GM23338 (cell line): Measurements from ENCODE around the gene TNS3. TPM values are rescaled to one million over a fixed set of nuclear protein-coding genes. Genes with fewer than 3 reads are reported as not detected.

Experiments
- ATAC-seq: fragments of 200-7000 bp; cut with Tn5 transposase; 3 replicates; pipeline ENCODE4 v1.9.1; 2020
- DNase-seq: peaks from one replicate; pipeline ENCODE4 v3.0.0-alpha.2; 2015; ENCODE audit warnings: low spot score
- H2AFZ ChIP-seq: fragments of 200-600 bp; sonication (generic); 2 replicates; pipeline ENCODE4 v1.8.0; 2016; ENCODE audit warnings: antibody characterized with exemption, mild to moderate bottlenecking, moderate library complexity
- H3F3A ChIP-seq: fragments of 200-600 bp; sonication (generic); replicated peaks from 2 replicates; pipeline ENCODE4 v1.8.0; 2017; ENCODE audit warnings: antibody characterized with exemption, mixed run types, low read depth
- H3K27ac ChIP-seq: fragments of 200-600 bp; sonication (generic); 2 replicates; pipeline ENCODE4 v1.6.1; 2016; ENCODE audit warnings: low read depth
- H3K27me3 ChIP-seq: fragments of 200-600 bp; sonication (generic); 2 replicates; pipeline ENCODE4 v1.8.0; 2016; ENCODE audit warnings: mild to moderate bottlenecking, mixed run types, moderate library complexity; ENCODE audit not compliant: insufficient read depth
- H3K36me3 ChIP-seq: fragments of 200-600 bp; sonication (generic); 2 replicates; pipeline ENCODE4 v1.8.0; 2016; ENCODE audit warnings: mild to moderate bottlenecking; ENCODE audit not compliant: insufficient read depth
- H3K4me1 ChIP-seq: fragments of 200-600 bp; sonication (generic); 2 replicates; pipeline ENCODE4 v1.8.0; 2016; ENCODE audit warnings: mild to moderate bottlenecking, moderate library complexity; ENCODE audit not compliant: insufficient read depth
- H3K4me2 ChIP-seq: fragments of 200-600 bp; sonication (generic); 2 replicates; pipeline ENCODE4 v1.7.1; 2017; ENCODE audit warnings: mixed run types
- H3K4me3 ChIP-seq: fragments of 200-600 bp; sonication (generic); 2 replicates; pipeline ENCODE4 v1.6.1; 2016; ENCODE audit warnings: mixed run types
- H3K79me2 ChIP-seq: fragments of 200-600 bp; sonication (generic); replicated peaks from 2 replicates; pipeline ENCODE4 v1.8.0; 2017; ENCODE audit warnings: mild to moderate bottlenecking; ENCODE audit not compliant: insufficient read depth
- H3K9me2 ChIP-seq: fragments of 200-600 bp; sonication (generic); 2 replicates; pipeline ENCODE4 v1.8.0; 2017; ENCODE audit not compliant: insufficient read depth
- H4K20me1 ChIP-seq: fragments of 200-600 bp; sonication (generic); replicated peaks from 2 replicates; pipeline ENCODE4 v1.8.0; 2017; ENCODE audit warnings: mild to moderate bottlenecking; ENCODE audit not compliant: insufficient read depth
- H3K27ac Mint-ChIP-seq: 2 replicates; pipeline ENCODE4 v1.8.0; 2020; ENCODE audit warnings: inconsistent platforms, mild to moderate bottlenecking, moderate library complexity, mixed read lengths
- H3K27me3 Mint-ChIP-seq: 3 replicates; pipeline ENCODE4 v1.8.0; 2022; ENCODE audit warnings: low read depth, mild to moderate bottlenecking, moderate library complexity, mixed read lengths, inconsistent platforms; ENCODE audit not compliant: insufficient read depth, poor library complexity
- H3K36me3 Mint-ChIP-seq: 3 replicates; pipeline ENCODE4 v1.8.0; 2021; ENCODE audit warnings: low read depth, mild to moderate bottlenecking, inconsistent platforms, moderate library complexity, mixed read lengths
- H3K4me1 Mint-ChIP-seq: 3 replicates; pipeline ENCODE4 v1.8.0; 2020; ENCODE audit warnings: mild to moderate bottlenecking, inconsistent platforms, mixed read lengths
- H3K4me3 Mint-ChIP-seq: 3 replicates; pipeline ENCODE4 v1.8.0; 2021; ENCODE audit warnings: moderate library complexity, mild to moderate bottlenecking, inconsistent platforms, mixed read lengths
- H3K9me3 Mint-ChIP-seq: 3 replicates; pipeline ENCODE4 v1.8.0; 2020; ENCODE audit warnings: moderate library complexity, mild to moderate bottlenecking, inconsistent platforms, mixed read lengths
- CTCF ChIP-seq, 2 experiments: fragments of 200-600 bp in 1 of 2; sonication (generic) in 1 of 2; conservative IDR thresholded peaks; 2 replicates each; pipeline versions ENCODE4 v1.5.1 to v1.6.1; 2016 to 2017; ENCODE audit warnings: antibody characterized with exemption in 2 of 2, low read depth in 2 of 2, mild to moderate bottlenecking in 2 of 2, moderate library complexity in 1 of 2
- ETS1 ChIP-seq: IDR thresholded peaks from 2 replicates; pipeline ENCODE4 v1.6.1; 2016; ENCODE audit warnings: antibody characterized with exemption
- EZH2 ChIP-seq: fragments of 200-600 bp; sonication (generic); IDR thresholded peaks from one replicate; pipeline ENCODE4 v1.8.0; 2017; ENCODE audit warnings: antibody characterized with exemption, mild to moderate bottlenecking, low read depth; ENCODE audit not compliant: unreplicated experiment
- EZH2phosphoT487 ChIP-seq: fragments of 200-600 bp; sonication (generic); IDR thresholded peaks from one replicate; pipeline ENCODE4 v1.8.1; 2018; ENCODE audit warnings: antibody characterized with exemption; ENCODE audit not compliant: unreplicated experiment
- NANOG ChIP-seq: IDR thresholded peaks from 2 replicates; pipeline ENCODE4 v1.6.1; 2016; ENCODE audit warnings: antibody characterized with exemption, borderline replicate concordance
- POLR2AphosphoS5 ChIP-seq: IDR thresholded peaks from 2 replicates; pipeline ENCODE4 v1.6.1; 2016; ENCODE audit warnings: antibody characterized with exemption, low read depth
- STAT1 ChIP-seq: IDR thresholded peaks from one replicate; pipeline ENCODE4 v1.6.1; 2016; ENCODE audit warnings: antibody characterized with exemption; ENCODE audit not compliant: unreplicated experiment
- ZNF114 ChIP-seq: fragments of 250-450 bp; sonication (Bioruptor Pico); IDR thresholded peaks from 2 replicates; pipeline ENCODE4 v1.5.0; 2020; ENCODE audit warnings: mild to moderate bottlenecking, moderate library complexity
- ZNF331 ChIP-seq: fragments of 250-450 bp; sonication (Bioruptor Pico); IDR thresholded peaks from 2 replicates; pipeline ENCODE4 v1.5.0; 2020; ENCODE audit warnings: low read depth, mild to moderate bottlenecking, moderate library complexity
- ZNF462 ChIP-seq: fragments of 250-450 bp; sonication (Bioruptor Pico); IDR thresholded peaks from 2 replicates; pipeline ENCODE4 v1.5.0; 2020; ENCODE audit warnings: mild to moderate bottlenecking, moderate library complexity
- polyA plus RNA-seq: library from polyadenylated mRNA; unstranded; fragments of >200 nt; fragmentation: Nextera tagmentation; extraction: Ambion mirVana; gene quantifications from 2 replicates; pipeline ENCODE4 v1.2.1, GENCODE V29; 2016
- total RNA-seq: library from RNA; depleted of rRNA; stranded (reverse); fragments of >200 nt; shearing (Covaris generic); gene quantifications from 2 replicates; pipeline ENCODE4 v1.2.3, GENCODE V29; 2014

The TNS3 gene
- total and polyA plus RNA-seq, 2 experiments from 2014 or later: 6.2 to 28.7 TPM

GRCh38 chr7:47297120-47297519 is 284.8 kb downstream of the TNS3 start:
- no peak overlapping the region for H3K27ac ChIP-seq

More at GRCh38 chr7:47297120-47297519, 284.8 kb downstream of the TNS3 start:
- Mint-ChIP-seq H3K9me3 (no peaks in the 10 kb centered on the region), H3K4me1 (no peaks in the 10 kb centered on the region; the same call in 1 of the 3 replicates), H3K4me3 (no peak overlapping the region), H3K27ac (no peak overlapping the region), H3K27me3 (no peaks in the 10 kb centered on the region), H3K36me3 (no peaks in the 10 kb centered on the region; the same call in 1 of the 3 replicates)
- Histone ChIP-seq H3K36me3 (no peaks in the 10 kb centered on the region; the same call in 1 of the 2 replicates), H4K20me1 (no peaks in the 10 kb centered on the region; the same call in 1 of the 2 replicates), H3F3A (no peaks in the 10 kb centered on the region), H2AFZ (no peak overlapping the region), H3K9me2 (no peaks in the 10 kb centered on the region), H3K27me3 (no peaks in the 10 kb centered on the region), H3K4me3 (no peak overlapping the region), H3K4me1 (no peaks in the 10 kb centered on the region), H3K79me2 (no peaks in the 10 kb centered on the region), H3K4me2 (no peak overlapping the region)
- DNase-seq (no peak), ATAC-seq (no peak)
- no peak for TF ChIP-seq ZNF114
- no peak for TF ChIP-seq CTCF (conservative IDR thresholded peaks at IDR 0.05; ENCODE audit: low read depth in 2 of 2)
- TF ChIP-seq ZNF462 (CRISPR knock-in tag): no peak
- TF ChIP-seq EZH2phosphoT487: no peak
- TF ChIP-seq NANOG: no peak
- no peak for TF ChIP-seq ZNF331 (CRISPR knock-in tag)
- TF ChIP-seq ETS1: no peak
- TF ChIP-seq POLR2AphosphoS5: no peak
- no peak for TF ChIP-seq STAT1
- no peak for TF ChIP-seq EZH2
